ENCODE results near the gene PDILT.

GRCh38 chr16:20329392-20330138 lies 75.0 kb downstream of the PDILT start:
- TF ChIP-seq CTCF (conservative IDR thresholded peaks at IDR 0.05; ENCODE audit: low read depth in 2 of 2) (no peak), POLR2AphosphoS5 (IDR thresholded peaks at IDR 0.05; ENCODE audit: low read depth) (no peak), JUNB (IDR thresholded peaks at IDR 0.05; ENCODE audit: unreplicated experiment) (no peak), EZH2phosphoT487 (IDR thresholded peaks at IDR 0.05; ENCODE audit: unreplicated experiment) (no peak), EZH2 (IDR thresholded peaks at IDR 0.05; ENCODE audit: low read depth, unreplicated experiment) (no peak), REST (IDR thresholded peaks at IDR 0.05; ENCODE audit: unreplicated experiment) (no peak), NANOG (IDR thresholded peaks at IDR 0.05; ENCODE audit: borderline replicate concordance) (no peak), ZNF114 (CRISPR knock-in tag; IDR thresholded peaks at IDR 0.05) (no peak), ETS1 (IDR thresholded peaks at IDR 0.05) (no peak), CREB1 (CRISPR knock-in tag; IDR thresholded peaks at IDR 0.05; ENCODE audit: low read depth) (no peak), ZNF331 (CRISPR knock-in tag; IDR thresholded peaks at IDR 0.05; ENCODE audit: low read depth) (no peak)
